Testis (tissue), 3 donors: ENCODE data around the gene OR13J1. TPM values are rescaled to one million over a fixed set of nuclear protein-coding genes. Genes with fewer than 3 reads are reported as not detected.

Experiments used
- DNase-seq: peaks from one replicate; pipeline ENCODE4 v3.0.0-alpha.2; 2019
- H3K27ac ChIP-seq, 2 donors: fragments of 200-600 bp; sonication (generic); one replicate each; pipeline ENCODE4 v1.5.1; 2019
- H3K27me3 ChIP-seq: fragments of 200-600 bp; sonication (generic); one replicate; pipeline ENCODE4 v1.5.1; 2019
- H3K36me3 ChIP-seq: fragments of 200-600 bp; sonication (generic); one replicate; pipeline ENCODE4 v1.5.1; 2017; ENCODE audit warnings: low read depth; ENCODE audit errors: missing control alignments
- H3K4me1 ChIP-seq: fragments of 200-600 bp; sonication (generic); one replicate; pipeline ENCODE4 v1.5.1; 2019
- H3K4me3 ChIP-seq, 2 donors: fragments of 200-600 bp; sonication (generic); one replicate each; pipeline ENCODE4 v1.5.1; 2017 to 2019
- H3K9me3 ChIP-seq: fragments of 200-600 bp; sonication (generic); one replicate; pipeline ENCODE4 v1.5.1; 2017
- POLR2A ChIP-seq: fragments of 450-650 bp; IDR thresholded peaks from one replicate; pipeline ENCODE4 v1.6.1; 2017; ENCODE audit warnings: antibody characterized with exemption, mild to moderate bottlenecking, moderate library complexity
- WGBS, 2 donors: methylation state at CpG; one replicate each; pipeline ENCODE4 v1.1.5; 2018; 5-methylcytosine and 5-hydroxymethylcytosine counted together
- intact Hi-C: fragments of 100-400 bp; cut with DNase I; formaldehyde crosslinking; loops from one replicate; pipeline ENCODE4 v1.15.1; 2023; ENCODE audit warnings: low total_unique reads
- polyA plus RNA-seq: library from polyadenylated mRNA; stranded (reverse); fragments of 350-450 nt; fragmentation: Illumina TruSeq; extraction: RNeasy Lipid Tissue Mini Kit (QIAGEN cat#74804); gene quantifications from one replicate; pipeline ENCODE4 v1.2.3, GENCODE V29; 2014; ENCODE audit warnings: low read depth, low replicate concordance; ENCODE audit not compliant: insufficient read depth
- total RNA-seq, 2 donors: library from RNA; depleted of rRNA; stranded (reverse); fragments of >200 nt; gene quantifications; one replicate each; pipeline ENCODE4 v1.2.3, GENCODE V29; 2016
- TF ChIP-seq, protein P1 (sequence below), 3 experiments: fragments of 450-650 bp in 2 of 3; fragments of 200-600 bp in 1 of 3; sonication (generic) in 1 of 3; IDR thresholded peaks; one replicate each; pipeline ENCODE4 v1.5.1; 2016 to 2019; ENCODE audit warnings: antibody characterized with exemption in 3 of 3, mild to moderate bottlenecking in 2 of 3, moderate library complexity in 1 of 3

OR13J1 gene
- total and polyA plus RNA-seq, 3 donors from 2014 or later, result not detected

DNA sequence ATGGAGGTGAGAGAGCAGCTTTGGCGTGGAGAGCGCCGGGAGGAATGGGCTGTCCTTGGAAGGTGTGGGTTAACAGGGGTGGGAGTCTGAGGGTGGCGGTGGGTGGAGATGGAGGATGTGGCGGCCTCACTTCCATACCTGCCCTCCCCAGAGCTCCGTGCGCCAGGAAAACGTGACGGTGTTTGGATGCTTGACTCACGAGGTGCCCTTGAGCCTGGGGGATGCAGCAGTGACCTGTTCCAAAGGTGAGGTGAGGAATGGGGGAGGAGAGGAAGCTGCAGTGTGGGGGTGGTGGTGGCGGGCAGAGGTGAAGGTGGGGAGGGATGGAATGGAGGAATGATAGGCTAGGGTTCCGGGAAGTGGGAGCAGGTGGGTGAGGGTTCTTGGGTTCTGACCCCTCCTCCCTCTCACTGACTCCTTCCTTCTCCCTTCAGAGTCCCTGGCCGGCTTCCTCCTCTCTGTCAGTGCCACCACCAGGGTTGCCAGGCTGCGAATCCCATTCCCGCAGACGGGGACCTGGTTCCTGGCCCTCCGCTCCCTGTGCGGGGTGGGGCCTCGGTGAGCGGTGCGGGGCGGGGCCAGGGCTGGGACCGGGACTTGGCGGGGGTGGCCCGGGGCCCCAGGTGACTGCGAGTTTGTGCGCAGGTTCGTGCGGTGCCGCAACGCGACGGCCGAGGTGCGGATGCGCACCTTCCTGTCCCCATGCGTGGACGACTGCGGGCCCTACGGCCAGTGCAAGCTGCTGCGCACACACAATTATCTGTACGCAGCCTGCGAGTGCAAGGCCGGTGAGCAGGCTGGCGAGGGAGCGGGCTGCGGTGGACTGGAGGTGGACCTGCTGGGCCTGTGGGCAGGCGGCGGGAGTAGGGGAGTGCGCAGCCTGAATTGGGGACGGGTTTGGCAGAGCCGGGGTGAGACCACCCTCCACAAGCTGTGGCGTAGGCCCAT lies 24.1 kb downstream of the OR13J1 start:
- H3K4me1 ChIP-seq, result peaks cover 29% of the 10 kb centered on the region
- TF ChIP-seq, protein P1, sequence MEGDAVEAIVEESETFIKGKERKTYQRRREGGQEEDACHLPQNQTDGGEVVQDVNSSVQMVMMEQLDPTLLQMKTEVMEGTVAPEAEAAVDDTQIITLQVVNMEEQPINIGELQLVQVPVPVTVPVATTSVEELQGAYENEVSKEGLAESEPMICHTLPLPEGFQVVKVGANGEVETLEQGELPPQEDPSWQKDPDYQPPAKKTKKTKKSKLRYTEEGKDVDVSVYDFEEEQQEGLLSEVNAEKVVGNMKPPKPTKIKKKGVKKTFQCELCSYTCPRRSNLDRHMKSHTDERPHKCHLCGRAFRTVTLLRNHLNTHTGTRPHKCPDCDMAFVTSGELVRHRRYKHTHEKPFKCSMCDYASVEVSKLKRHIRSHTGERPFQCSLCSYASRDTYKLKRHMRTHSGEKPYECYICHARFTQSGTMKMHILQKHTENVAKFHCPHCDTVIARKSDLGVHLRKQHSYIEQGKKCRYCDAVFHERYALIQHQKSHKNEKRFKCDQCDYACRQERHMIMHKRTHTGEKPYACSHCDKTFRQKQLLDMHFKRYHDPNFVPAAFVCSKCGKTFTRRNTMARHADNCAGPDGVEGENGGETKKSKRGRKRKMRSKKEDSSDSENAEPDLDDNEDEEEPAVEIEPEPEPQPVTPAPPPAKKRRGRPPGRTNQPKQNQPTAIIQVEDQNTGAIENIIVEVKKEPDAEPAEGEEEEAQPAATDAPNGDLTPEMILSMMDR (IDR thresholded peaks at IDR 0.05), result no peak
- WGBS, 2 donors, result 37 to 38% methylated on average over 24 to 53 of the region's 53 CpGs
- H3K36me3 ChIP-seq, result no peaks in the 10 kb centered on the region
- H3K4me3 ChIP-seq, result peak overlapping the region in 1 of 2 donors; percentile 29
- peak overlapping the region in 1 of 2 donors; percentile 22 for H3K27ac ChIP-seq
- peak; percentile 27 for DNase-seq
- intact Hi-C loops, result no loop called here
- H3K9me3 ChIP-seq, result no peaks in the 10 kb centered on the region
- no peaks in the 10 kb centered on the region for H3K27me3 ChIP-seq

DNA sequence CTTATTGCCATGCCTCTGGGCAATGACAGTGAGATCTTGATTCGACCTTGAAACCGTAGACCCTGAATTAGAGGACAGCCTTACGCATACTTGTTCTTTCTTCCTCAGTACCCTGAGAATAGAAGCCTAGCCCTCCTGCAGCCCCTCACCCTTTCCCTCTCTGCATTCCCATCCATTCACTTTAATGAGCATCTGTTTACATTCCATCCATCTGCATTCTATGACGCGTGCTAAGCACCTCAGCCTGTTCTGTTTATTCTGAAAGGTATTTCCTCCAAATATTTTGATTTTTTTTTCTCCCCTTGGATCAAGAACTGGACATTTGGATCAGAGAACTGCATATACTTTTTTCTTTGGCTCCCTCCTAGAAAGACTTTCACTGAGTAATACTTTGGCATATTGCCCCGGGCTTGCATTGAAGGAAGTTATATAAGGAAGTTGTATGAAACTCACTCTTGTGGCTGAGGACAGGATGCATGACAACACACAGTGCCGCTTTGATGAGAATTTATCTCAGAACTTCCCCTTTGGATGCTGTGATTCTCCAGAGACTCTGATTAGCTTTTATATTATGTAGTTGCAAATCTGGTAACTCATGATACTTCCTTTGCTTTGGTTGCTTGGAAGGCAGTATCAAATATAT lies 25.5 kb downstream of the OR13J1 start:
- intact Hi-C loops, result no loop called here
- Histone ChIP-seq H3K4me3 (no peak overlapping the region), H3K36me3 (no peaks in the 10 kb centered on the region), H3K9me3 (no peaks in the 10 kb centered on the region), H3K4me1 (peaks cover 29% of the 10 kb centered on the region), H3K27me3 (no peaks in the 10 kb centered on the region), H3K27ac (peak overlapping the region in 1 of 2 donors; percentile 22)
- DNase-seq, result peak; percentile 39
- 50 to 52% methylated on average over 7 of the region's 7 CpGs for WGBS, 2 donors
- TF ChIP-seq, protein P1 (IDR thresholded peaks at IDR 0.05), result no peak
- no peak for TF ChIP-seq POLR2A

DNA sequence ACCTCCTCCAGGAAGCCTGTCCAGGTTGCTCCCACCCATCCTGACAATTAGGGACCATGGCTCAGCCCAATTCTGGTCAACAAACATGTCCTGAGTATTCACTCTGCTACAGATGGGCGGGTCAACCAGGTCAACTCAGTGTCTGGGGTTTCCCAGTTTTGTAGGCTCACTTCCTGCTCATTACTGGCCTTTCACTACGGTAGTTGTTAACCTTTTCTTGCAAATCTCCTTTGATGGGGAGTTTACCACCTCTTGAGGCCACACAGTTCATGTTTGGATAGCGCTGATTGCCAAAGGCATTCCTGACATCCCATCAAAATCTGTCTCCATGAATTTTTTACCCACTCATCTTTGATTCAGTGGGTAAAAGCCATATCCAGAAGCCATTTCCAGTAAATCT lies 27.4 kb downstream of the OR13J1 start:
- intact Hi-C loops, result no loop called here
- Histone ChIP-seq H3K27me3 (no peaks in the 10 kb centered on the region), H3K4me3 (no peak overlapping the region), H3K36me3 (no peaks in the 10 kb centered on the region), H3K4me1 (peaks cover 26% of the 10 kb centered on the region), H3K27ac (no peak overlapping the region), H3K9me3 (no peaks in the 10 kb centered on the region)
- no peak for DNase-seq
- no peak for TF ChIP-seq POLR2A
- TF ChIP-seq, protein P1 (IDR thresholded peaks at IDR 0.05), result no peak
- 82 to 93% methylated on average over 3 of the region's 3 CpGs for WGBS, 2 donors

DNA sequence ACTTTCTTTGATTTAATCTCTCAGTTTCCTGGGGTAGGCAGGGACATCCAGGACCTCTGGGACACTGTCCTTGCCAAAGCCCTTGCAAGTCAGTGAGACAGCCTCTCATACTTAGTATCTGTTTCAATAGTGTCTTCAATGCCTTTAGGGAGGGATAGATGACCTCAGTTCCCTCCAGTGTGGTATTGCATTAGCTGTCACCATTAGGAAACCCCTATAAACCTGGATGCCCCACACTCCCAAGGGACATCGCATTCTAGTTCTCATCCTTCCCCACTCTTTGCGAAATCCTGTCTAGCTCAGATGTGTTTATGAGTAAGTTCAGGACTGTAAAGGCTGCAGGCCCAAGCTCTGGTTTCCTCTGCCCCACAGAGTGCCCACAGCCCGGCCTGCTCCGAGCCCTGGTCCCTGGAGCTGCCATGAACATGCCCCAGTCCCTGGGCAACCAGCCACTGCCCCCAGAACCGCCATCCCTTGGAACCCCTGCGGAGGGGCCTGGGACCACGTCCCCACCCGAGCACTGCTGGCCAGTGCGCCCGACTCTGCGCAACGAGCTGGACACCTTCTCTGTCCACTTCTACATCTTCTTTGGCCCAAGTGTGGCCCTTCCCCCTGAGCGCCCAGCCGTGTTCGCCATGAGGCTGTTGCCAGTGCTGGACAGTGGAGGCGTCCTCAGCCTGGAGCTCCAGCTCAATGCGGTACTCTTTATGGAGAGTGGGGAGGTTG lies 28.0 kb downstream of the OR13J1 start:
- no peaks in the 10 kb centered on the region for H3K9me3 ChIP-seq
- DNase-seq, result no peak
- H3K36me3 ChIP-seq, result no peaks in the 10 kb centered on the region
- intact Hi-C loops, result no loop called here
- no peaks in the 10 kb centered on the region for H3K27me3 ChIP-seq
- TF ChIP-seq, protein P1 (IDR thresholded peaks at IDR 0.05), result no peak
- no peak for TF ChIP-seq POLR2A
- WGBS, 2 donors, result 98 to 100% methylated on average over 4 to 17 of the region's 17 CpGs
- no peak overlapping the region for H3K4me3 ChIP-seq
- peaks cover 26% of the 10 kb centered on the region for H3K4me1 ChIP-seq
- H3K27ac ChIP-seq, result no peak overlapping the region
